Hematopoietic multipotent progenitor cell treated with erythropoietin and hydrocortisone succinate and interleukin-3 and kit ligand, for 6 days (in vitro differentiated cells): Measurements from ENCODE around the gene RRP1B.
A peak's percentile ranks its signal among the peaks of the same experiment; 100 is the strongest.
"Not testable (repeated sequence)": the region's sequence is repeated elsewhere in the genome, so short reads cannot be mapped to it uniquely, and the experiment has no call there.

Source experiments
- DNase-seq: peaks from one replicate; pipeline ENCODE4 v3.0.0-alpha.2; 2015

RRP1B gene

GRCh38 chr21:43659136-43660000 is at the start of gene RRP1B, which contains the start of gene HSF2BP:
Gene RRP1B (plus strand): TSS chr21:43659560. CDS start chr21:43659665, 105 bp downstream.
Gene HSF2BP (minus strand): TSS chr21:43659488. CDS start chr21:43658096, 1,392 bp downstream.
- DNase-seq, result peak; percentile 91

GRCh38 chr21:43611598-43612369 is 47.6 kb upstream of the RRP1B start:
- peak; percentile 79 for DNase-seq

- peak; percentile 71 for DNase-seq
Observed at GRCh38 chr21:43613755-43614638, 45.4 kb upstream of the RRP1B start.

GRCh38 chr21:43614839-43615238 is 44.5 kb upstream of the RRP1B start:
- DNase-seq, result no peak

GRCh38 chr21:43616861-43617260 is 42.5 kb upstream of the RRP1B start:
- DNase-seq, result not testable (repeated sequence)

- no peak for DNase-seq
Observed at GRCh38 chr21:43618940-43619339, 40.4 kb upstream of the RRP1B start.

- no peak for DNase-seq
Observed at GRCh38 chr21:43619344-43619743, 40.0 kb upstream of the RRP1B start.

GRCh38 chr21:43619856-43620255 is 39.5 kb upstream of the RRP1B start:
- DNase-seq, result peak; percentile 20

GRCh38 chr21:43622796-43623195 is 36.6 kb upstream of the RRP1B start:
- no peak for DNase-seq

- no peak for DNase-seq
Observed at GRCh38 chr21:43623588-43623987, 35.8 kb upstream of the RRP1B start.

GRCh38 chr21:43624339-43624738 is 35.0 kb upstream of the RRP1B start:
- no peak for DNase-seq

- DNase-seq, result no peak
Observed at GRCh38 chr21:43626390-43626789, 33.0 kb upstream of the RRP1B start.

GRCh38 chr21:43627527-43627926 is 31.8 kb upstream of the RRP1B start:
- DNase-seq, result no peak

GRCh38 chr21:43631411-43632107 is 27.8 kb upstream of the RRP1B start:
- DNase-seq, result no peak

GRCh38 chr21:43632373-43632905 is 26.9 kb upstream of the RRP1B start:
- DNase-seq, result no peak

GRCh38 chr21:43634618-43635017 is 24.7 kb upstream of the RRP1B start:
- DNase-seq, result no peak

GRCh38 chr21:43635436-43635835 is 23.9 kb upstream of the RRP1B start:
- no peak for DNase-seq

GRCh38 chr21:43637530-43638158 is 21.7 kb upstream of the RRP1B start:
- no peak for DNase-seq

GRCh38 chr21:43639470-43640353 is 19.6 kb upstream of the RRP1B start:
- DNase-seq, result peak; percentile 29

GRCh38 chr21:43640400-43640799 is 19.0 kb upstream of the RRP1B start:
- DNase-seq, result no peak
